GM18868 (cell line): ENCODE measurements around the gene MAGI1.

Experiments
- ATAC-seq: cut with Tn5 transposase; IDR thresholded peaks from one replicate; pipeline ENCODE4 v1.9.1; 2021; ENCODE audit warnings: mild to moderate bottlenecking, moderate library complexity; ENCODE audit not compliant: unreplicated experiment

The MAGI1 gene

GRCh38 chr3:65406470-65406869 is 632.2 kb downstream of the MAGI1 start:
- ATAC-seq: no peak

GRCh38 chr3:65402597-65402996 is 636.1 kb downstream of the MAGI1 start:
- no peak for ATAC-seq

DNA sequence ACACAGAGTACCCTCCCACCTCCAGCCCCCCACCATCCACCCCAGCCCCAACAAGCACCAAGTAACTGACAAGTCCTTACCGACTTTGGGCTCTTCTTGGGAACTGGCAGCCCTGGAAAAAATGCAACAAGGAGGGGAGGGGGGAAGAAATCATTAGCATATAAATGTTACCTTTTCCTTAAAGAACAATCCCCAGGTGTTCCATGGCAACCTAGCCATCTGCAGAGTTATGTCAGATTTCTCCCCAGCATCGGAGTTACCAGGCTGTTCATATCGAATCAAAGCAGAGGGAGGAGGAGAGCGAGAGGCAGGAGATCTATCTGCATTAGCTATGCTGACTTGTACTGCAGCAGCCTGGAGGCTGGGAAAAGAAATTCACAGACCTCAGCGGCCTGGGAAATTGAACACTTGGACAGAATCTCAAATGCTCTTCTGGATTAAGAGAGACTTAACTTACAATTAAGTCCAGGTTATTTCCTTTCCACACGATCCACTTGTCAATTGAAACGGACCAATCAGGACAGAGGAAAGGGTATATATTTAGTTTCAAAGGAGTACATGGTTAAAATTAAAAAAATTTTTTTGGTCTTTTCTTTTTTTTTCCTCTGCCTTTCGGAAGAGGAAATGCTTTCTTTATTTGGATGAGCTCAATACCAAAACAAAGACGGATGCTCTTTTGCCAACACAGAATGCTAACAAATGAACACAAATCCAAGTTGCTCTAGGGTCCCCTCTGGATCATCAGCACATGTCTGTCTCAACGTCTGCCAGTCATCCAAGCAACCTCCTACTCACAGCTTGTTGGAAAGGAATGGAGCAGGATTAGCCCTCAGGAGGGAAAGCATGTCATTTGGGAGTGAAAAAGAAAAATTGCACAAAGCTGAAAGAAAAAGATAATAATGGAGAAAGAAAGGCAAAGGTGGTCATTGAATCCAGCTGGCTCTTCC is 637.1 kb downstream of the MAGI1 start:
- ATAC-seq: no peak

DNA sequence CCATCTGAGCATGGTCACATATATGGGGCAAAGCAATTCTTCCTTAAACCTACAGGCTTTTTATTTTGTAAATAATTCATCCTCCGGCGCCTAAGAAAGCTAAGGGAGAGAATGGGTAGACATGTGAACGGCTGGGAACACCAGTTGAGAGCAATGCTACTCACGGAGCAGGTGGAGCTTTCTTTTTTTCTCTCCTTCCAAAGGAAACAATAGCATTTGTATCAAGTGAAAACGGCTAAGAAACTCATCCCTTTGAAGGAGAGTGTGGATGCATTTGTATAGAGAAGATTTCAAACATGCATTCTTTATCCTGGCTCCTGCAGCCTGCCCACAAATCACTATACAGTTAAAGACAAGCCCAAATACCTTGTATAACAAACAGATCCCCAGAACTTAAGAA is 637.8 kb downstream of the MAGI1 start:
- ATAC-seq: no peak

GRCh38 chr3:65398953-65399352 is 639.8 kb downstream of the MAGI1 start:
- ATAC-seq: no peak

DNA sequence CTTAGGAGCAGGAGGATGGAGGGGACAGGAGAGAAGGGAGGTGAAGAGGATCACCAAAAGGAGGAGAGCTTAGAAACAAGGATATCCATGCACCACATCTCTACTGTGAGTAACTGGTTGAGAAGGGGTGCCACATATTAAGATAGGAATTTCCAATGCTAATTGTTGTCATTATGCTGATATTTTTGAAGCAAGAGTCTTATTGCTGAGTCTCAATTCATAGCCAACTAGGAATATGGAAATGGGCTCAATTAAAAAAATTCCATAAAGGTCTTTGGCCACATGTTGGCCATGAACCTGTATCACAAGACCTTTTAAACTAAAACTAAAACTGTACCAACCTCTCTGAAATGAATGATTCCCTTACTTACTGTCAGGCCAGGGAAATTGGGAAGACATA is 642.6 kb downstream of the MAGI1 start:
- no peak for ATAC-seq

- no peak for ATAC-seq
Observed at GRCh38 chr3:65391068-65391467, 647.6 kb downstream of the MAGI1 start.

DNA sequence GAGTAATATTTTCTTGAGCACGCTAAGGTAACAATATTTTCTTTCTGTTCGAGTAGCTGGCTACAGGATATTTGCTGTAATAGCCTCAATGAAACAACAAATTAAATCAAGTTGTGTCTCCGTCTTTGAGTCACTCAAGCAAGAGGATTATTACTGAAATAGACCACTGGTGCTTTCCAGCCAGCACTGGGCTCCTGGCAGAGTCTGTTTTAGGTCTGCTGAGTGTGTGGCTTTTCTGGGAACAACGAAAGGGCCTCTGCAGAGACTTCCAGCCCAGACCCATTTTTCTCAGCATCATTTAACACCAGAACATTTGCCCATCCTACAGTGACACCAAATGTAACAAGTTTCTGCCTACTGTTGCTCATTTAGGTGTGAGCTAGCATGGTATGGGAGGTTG is 652.9 kb downstream of the MAGI1 start:
- ATAC-seq: no peak

- ATAC-seq: no peak
Observed at GRCh38 chr3:65381496-65382010, 657.2 kb downstream of the MAGI1 start.

GRCh38 chr3:65379223-65379622 is 659.5 kb downstream of the MAGI1 start:
- no peak for ATAC-seq

DNA sequence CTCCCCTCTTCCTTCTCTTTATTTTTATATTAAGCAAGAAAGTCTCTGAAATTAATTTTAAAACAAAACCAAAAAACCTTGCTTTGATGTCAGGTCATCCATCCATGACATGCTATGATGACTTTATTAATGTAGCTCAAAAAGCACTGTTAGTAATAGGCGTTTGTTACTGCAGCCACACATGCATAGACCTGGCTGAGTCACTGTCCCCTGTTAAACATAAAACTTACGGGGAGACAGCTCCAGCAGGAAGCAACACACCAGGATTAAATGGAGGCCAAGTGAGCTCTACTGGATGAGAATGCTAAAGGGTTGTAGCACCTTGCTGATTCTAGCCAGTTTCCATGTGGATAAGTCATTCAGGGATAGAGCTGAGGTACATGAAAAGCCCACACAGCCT is 661.1 kb downstream of the MAGI1 start:
- ATAC-seq: no peak

GRCh38 chr3:65376426-65376825 is 662.3 kb downstream of the MAGI1 start:
- no peak for ATAC-seq

DNA sequence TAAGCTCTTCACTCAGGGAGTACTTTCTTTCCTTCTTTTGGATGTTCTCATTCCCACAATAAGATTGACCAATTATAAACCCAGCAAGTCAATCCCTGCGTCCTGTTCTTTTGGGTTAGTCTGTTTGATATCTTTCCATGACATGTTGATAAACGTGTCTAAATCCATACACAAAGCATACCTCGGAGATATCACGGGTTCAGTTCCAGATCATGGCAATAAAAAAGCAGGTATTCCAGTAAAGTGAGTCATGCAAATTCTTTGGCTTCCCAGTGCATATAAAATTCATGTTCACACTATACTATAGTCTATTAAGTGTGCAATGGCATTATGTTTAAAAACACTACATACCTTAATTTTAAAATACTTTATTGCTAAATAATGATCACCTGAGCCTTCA is 667.7 kb downstream of the MAGI1 start:
- ATAC-seq: no peak

DNA sequence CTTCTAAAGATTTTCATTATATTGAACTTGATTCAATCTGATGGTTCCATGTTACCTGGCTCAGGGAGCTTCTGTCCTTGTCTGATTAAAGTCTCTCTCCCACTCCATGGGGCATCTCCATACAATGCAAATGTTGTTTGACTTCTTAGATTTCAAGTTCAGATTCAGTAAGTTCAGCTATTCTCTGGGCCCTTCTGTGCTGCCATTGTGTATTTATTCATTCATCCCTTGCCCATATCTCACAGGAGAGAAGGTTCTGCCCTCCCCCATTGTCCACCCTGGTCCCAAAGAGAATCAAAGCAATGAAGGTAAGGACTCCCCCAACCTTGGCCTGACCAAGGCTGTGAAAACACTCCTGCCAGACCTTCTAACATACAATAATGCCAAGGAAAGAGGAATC is 669.9 kb downstream of the MAGI1 start:
- no peak for ATAC-seq

DNA sequence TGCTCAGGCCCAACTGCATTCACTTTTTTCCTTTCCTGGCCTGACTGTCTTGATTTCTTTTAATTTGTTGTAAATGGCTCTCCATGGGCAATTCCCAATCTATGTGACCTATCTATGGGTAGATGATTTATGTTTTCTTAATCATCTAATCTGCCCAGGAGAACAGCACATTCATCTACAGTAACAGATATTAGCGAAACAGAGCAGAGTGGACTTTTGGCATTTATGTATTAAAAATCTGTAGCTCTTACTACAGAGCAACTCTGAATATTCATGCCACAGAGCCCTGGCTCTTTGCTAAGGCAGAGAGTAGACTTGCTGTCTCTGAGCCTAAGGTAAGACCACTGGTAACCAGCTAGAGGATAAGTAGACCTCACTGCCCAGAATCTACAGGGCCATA is 676.0 kb downstream of the MAGI1 start:
- no peak for ATAC-seq

DNA sequence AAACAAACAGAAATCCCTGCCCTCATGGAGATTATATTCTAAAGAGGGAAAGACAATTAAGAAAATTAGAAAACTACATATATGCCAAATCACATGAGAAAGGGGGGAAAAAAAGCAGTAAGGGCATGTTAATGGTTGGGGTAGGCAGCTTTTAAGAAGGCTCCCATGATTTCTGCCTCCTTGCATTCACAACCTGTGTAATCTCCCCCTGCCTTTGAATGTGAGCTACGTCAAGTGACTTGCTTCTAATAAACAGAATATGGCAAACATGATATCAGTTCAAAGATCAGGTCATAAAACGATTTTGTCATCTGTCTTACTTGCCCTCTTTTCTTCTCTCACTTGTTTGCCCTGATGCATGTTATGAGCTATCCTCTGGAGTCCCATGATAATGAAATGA is 677.3 kb downstream of the MAGI1 start:
- ATAC-seq: no peak

DNA sequence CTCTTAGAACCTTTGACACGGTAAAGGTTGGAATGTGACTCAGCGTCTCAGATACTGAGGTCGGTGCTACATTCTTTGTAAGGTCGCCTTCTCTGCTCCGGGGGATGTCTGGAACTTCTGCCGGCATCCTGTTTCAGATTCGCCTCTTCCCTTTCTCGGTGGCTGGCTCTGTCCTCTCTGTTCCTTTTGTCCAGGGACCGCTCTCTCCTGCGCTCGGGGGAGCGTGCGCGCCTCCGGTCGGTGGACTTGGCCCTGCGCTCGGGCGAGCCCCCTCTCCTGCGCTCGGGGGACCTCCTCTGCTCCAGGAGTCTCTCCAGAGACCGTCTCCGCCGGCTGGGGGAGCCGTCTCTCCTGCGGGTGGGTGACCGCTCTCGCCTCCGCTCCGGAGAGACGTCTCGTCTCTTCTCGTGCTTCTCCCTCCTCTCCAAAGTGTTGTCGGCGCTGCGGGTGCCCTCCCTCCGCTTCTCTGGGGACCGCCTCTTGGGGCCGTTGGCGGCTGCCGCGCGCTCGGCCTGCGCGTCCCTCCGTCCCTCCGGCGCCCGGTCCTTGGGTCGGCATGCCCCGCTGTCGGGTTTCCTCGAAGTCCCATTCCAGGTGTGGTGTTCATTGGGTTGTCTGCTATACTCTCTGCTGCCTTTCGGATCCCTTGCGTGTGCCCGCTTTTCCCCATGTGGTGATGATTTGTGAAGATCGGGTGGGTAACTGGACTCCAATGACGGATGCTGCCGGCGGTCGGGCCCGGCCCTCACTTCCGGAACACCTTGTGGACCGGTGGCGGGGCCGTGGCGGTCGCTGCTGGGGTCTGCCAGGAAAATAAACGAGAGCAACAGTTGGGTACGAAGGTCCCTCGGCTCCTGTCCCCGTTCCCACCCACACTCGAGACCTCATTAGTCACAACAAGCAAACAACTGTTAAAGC is 682.1 kb downstream of the MAGI1 start:
- ATAC-seq: no peak

DNA sequence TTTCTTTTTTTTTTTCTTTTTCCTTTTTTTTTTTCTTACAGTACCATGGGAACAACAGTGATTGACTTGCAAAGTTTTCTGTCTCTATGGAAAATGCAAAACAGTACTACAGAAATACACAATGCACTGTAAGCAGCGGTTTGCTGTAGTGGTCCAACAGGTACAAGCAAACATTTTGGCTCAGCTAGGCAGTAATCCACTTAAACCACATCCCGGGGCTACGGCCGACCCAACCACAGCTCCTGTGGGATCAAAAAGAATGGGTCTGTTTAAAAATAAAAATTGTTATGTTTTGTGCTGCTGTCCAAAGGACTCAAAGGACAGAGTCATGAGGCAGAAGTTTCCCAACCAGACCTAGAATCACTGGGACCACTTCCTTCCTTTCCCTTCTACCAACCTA is 683.8 kb downstream of the MAGI1 start:
- ATAC-seq: no peak

GRCh38 chr3:65352951-65353350 is 685.8 kb downstream of the MAGI1 start:
- no peak for ATAC-seq

DNA sequence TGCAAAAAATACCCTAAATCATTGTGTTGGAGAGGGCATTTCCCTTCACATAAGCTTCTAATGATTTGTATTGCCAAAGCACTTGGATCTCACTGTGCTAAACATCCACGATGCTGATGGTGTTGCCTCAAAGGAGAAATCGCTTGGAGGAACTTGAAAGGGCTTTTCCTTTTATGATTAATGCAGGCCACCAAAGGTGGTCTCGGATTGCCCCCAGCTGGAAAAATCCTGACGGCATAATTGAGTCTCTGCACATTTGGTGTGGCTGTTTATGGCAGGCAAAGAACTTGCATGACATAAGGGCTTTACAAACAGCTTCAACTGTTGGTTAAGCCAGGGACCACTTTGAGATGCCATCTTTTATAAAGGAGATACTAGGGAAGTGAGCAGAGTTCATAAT is 687.0 kb downstream of the MAGI1 start:
- no peak for ATAC-seq

GRCh38 chr3:65350801-65351476 is 687.8 kb downstream of the MAGI1 start:
- no peak for ATAC-seq
